Activated CD8-positive, alpha-beta T cell treated with anti-CD3 and anti-CD28 coated beads, Interleukin-2, amount 10 ng/mL, durations not matched to agents 7 days and 5 days (primary cell): ENCODE data around the gene STAT3. TPM values are rescaled to one million over a fixed set of nuclear protein-coding genes. Genes with fewer than 3 reads are reported as not detected.
"Not testable (repeated sequence)": the region's sequence is repeated elsewhere in the genome, so short reads cannot be mapped to it uniquely, and the experiment has no call there.

Experiments used
- ATAC-seq: fragments of 150-1000 bp; cut with Tn5 transposase; one replicate; pipeline ENCODE4 v1.10.0; 2021; ENCODE audit warnings: moderate library complexity
- CTCF ChIA-PET: fragments of 350-600 bp; sonication (Branson Sonifier 250); formaldehyde crosslinking; loops from one replicate; lab custom pipeline; 2021; ENCODE audit warnings: antibody characterized with exemption; lab: Charles Lee
- POLR2A ChIA-PET: fragments of 350-600 bp; sonication (Branson Sonifier 250); formaldehyde crosslinking; loops from one replicate; lab custom pipeline; 2021; ENCODE audit warnings: antibody characterized with exemption; lab: Charles Lee
- DNase-seq: peaks from one replicate; pipeline ENCODE4 v3.0.0-alpha.2; 2020
- H3K27ac Mint-ChIP-seq: one replicate; pipeline ENCODE4 v1.8.0; 2021; ENCODE audit warnings: mild to moderate bottlenecking, mixed read lengths
- H3K27me3 Mint-ChIP-seq: one replicate; pipeline ENCODE4 v1.8.0; 2021; ENCODE audit warnings: low read depth, mixed read lengths
- H3K36me3 Mint-ChIP-seq: one replicate; pipeline ENCODE4 v1.8.0; 2021; ENCODE audit warnings: low read depth, mixed read lengths
- H3K4me1 Mint-ChIP-seq: one replicate; pipeline ENCODE4 v1.8.0; 2021; ENCODE audit warnings: low read depth, mixed read lengths
- H3K4me3 Mint-ChIP-seq: one replicate; pipeline ENCODE4 v1.8.0; 2021; ENCODE audit warnings: mild to moderate bottlenecking, mixed read lengths
- H3K9me3 Mint-ChIP-seq: one replicate; pipeline ENCODE4 v1.8.0; 2022; ENCODE audit warnings: mixed read lengths; ENCODE audit not compliant: insufficient read depth
- total RNA-seq, 2 experiments: library from RNA; stranded (reverse); gene quantifications; one replicate each; pipeline ENCODE4 v1.2.3, GENCODE V29; 2021

Gene STAT3
- total RNA-seq, 2 experiments from 2014 or later = 94.7 to 101 TPM

GRCh38 chr17:42268236-42268635, 120.0 kb downstream of the STAT3 start:
- H3K36me3 Mint-ChIP-seq = peaks cover 21% of the 10 kb centered on the region
- H3K27me3 Mint-ChIP-seq = no peaks in the 10 kb centered on the region
- DNase-seq (no peak), ATAC-seq (no peak)
- no peak overlapping the region for H3K27ac Mint-ChIP-seq
- peaks cover 64% of the 10 kb centered on the region for H3K4me1 Mint-ChIP-seq
- CTCF ChIA-PET = interaction anchor here (1.0 to 4.5 kb wide), 5 partner anchors 11 to 259 kb away, joined by 3 to 35 read pairs (median 7); no protein-coding TSS in a partner anchor
- POLR2A ChIA-PET = interaction anchor here (2.2 to 11.3 kb wide), 2 partner anchors 19 to 20 kb away, joined by 16 to 128 read pairs; partner anchors contain the start of gene STAT5A
- H3K9me3 Mint-ChIP-seq = no peaks in the 10 kb centered on the region
- no peak overlapping the region for H3K4me3 Mint-ChIP-seq

GRCh38 chr17:42266918-42267766, 121.1 kb downstream of the STAT3 start:
- no peak overlapping the region for H3K4me3 Mint-ChIP-seq
- ChIA-PET CTCF (interaction anchor here (0.7 to 3.6 kb wide), 6 partner anchors 9 to 260 kb away, joined by 3 to 24 read pairs (median 7); no protein-coding TSS in a partner anchor), POLR2A (interaction anchor here (0.7 to 11.3 kb wide), 6 partner anchors 8 to 269 kb away, joined by 3 to 128 read pairs (median 5); partner anchors contain the start of gene NAGLU)
- peak; percentile 81 for ATAC-seq
- peaks cover 54% of the 10 kb centered on the region for H3K4me1 Mint-ChIP-seq
- peak overlapping the region; percentile 73 for H3K27ac Mint-ChIP-seq
- no peaks in the 10 kb centered on the region for H3K27me3 Mint-ChIP-seq
- peak; percentile 55 for DNase-seq
- H3K9me3 Mint-ChIP-seq = no peaks in the 10 kb centered on the region
- H3K36me3 Mint-ChIP-seq = peaks cover 21% of the 10 kb centered on the region

GRCh38 chr17:42266462-42266861, 121.8 kb downstream of the STAT3 start:
- no peak overlapping the region for H3K4me3 Mint-ChIP-seq
- CTCF ChIA-PET = interaction anchor here (0.7 to 2.0 kb wide), 5 partner anchors 8 to 44 kb away, joined by 4 to 10 read pairs (median 6); no protein-coding TSS in a partner anchor
- no peaks in the 10 kb centered on the region for H3K9me3 Mint-ChIP-seq
- ATAC-seq (no peak), DNase-seq (no peak)
- H3K4me1 Mint-ChIP-seq = peaks cover 48% of the 10 kb centered on the region
- H3K27me3 Mint-ChIP-seq = no peaks in the 10 kb centered on the region
- H3K27ac Mint-ChIP-seq = peak overlapping the region; percentile 73
- H3K36me3 Mint-ChIP-seq = peaks cover 21% of the 10 kb centered on the region
- POLR2A ChIA-PET = interaction anchor here (1.0 to 1.3 kb wide), 4 partner anchors 7 to 270 kb away, joined by 3 to 5 read pairs (median 4); partner anchors contain the start of gene NAGLU

GRCh38 chr17:42264366-42264765, 123.9 kb downstream of the STAT3 start:
- POLR2A ChIA-PET = interaction anchor here (1.0 kb wide), 1 partner anchor 16 kb away, joined by 6 read pairs; no protein-coding TSS in a partner anchor
- H3K4me3 Mint-ChIP-seq, H3K27me3 Mint-ChIP-seq, CTCF ChIA-PET, H3K9me3 Mint-ChIP-seq, ATAC-seq, H3K27ac Mint-ChIP-seq, DNase-seq: not testable (repeated sequence)
- H3K36me3 Mint-ChIP-seq = peaks cover 13% of the 10 kb centered on the region
- H3K4me1 Mint-ChIP-seq = peaks cover 29% of the 10 kb centered on the region

Other genes starting within 250 kb of the STAT3 start
- gene RAB5C, start 233.5 kb downstream of the STAT3 start, total RNA-seq = 100 to 1,000 TPM; 102 to 107 TPM
- under 1 TPM; 0.05 to 0.13 TPM for gene KCNH4, start 207.3 kb downstream of the STAT3 start, total RNA-seq
- gene HCRT, start 203.0 kb downstream of the STAT3 start, total RNA-seq = not detected
- gene GHDC, start 193.9 kb downstream of the STAT3 start, total RNA-seq = 10 to 100 TPM; 16.6 to 17.2 TPM
- gene STAT5B, start 112.1 kb downstream of the STAT3 start, total RNA-seq = 10 to 100 TPM; 92.7 to 94.4 TPM
- 100 to 1,000 TPM; 117 to 119 TPM for gene STAT5A, start 99.9 kb downstream of the STAT3 start, total RNA-seq
- gene CAVIN1, start 34.8 kb upstream of the STAT3 start, total RNA-seq = 1 to 10 TPM; 1.7 to 2.0 TPM
- gene ATP6V0A1, start 70.4 kb upstream of the STAT3 start, total RNA-seq = 1 to 10 TPM; 2.1 to 2.2 TPM
- gene NAGLU, start 147.8 kb upstream of the STAT3 start, total RNA-seq = 10 to 100 TPM; 19.3 to 20.5 TPM
- under 1 TPM; 0.53 to 0.60 TPM for gene HSD17B1, start 164.5 kb upstream of the STAT3 start, total RNA-seq
- gene COASY, start 173.7 kb upstream of the STAT3 start, total RNA-seq = 10 to 100 TPM; 54.8 to 62.1 TPM
- gene MLX, start 178.7 kb upstream of the STAT3 start, total RNA-seq = 10 to 100 TPM; 65.8 to 65.9 TPM
- 10 to 100 TPM; 19.2 to 21.8 TPM for gene PSMC3IP, start 189.3 kb upstream of the STAT3 start, total RNA-seq
- 10 to 100 TPM; 53.6 to 54.7 TPM for gene RETREG3, start 220.9 kb upstream of the STAT3 start, total RNA-seq
- gene TUBG1, start 221.2 kb upstream of the STAT3 start, total RNA-seq = 10 to 100 TPM; 82.3 to 83.4 TPM